GM18909 (cell line): ENCODE results near the gene NCK2.

ENCODE experiments used
- ATAC-seq: cut with Tn5 transposase; IDR thresholded peaks from one replicate; pipeline ENCODE4 v1.9.1; 2021; ENCODE audit warnings: mild to moderate bottlenecking; ENCODE audit not compliant: unreplicated experiment, poor library complexity

NCK2 gene

GRCh38 chr2:105907184-105907583 lies 162.5 kb downstream of the NCK2 start:
- no peak for ATAC-seq

- no peak for ATAC-seq
These were observed 164.5 kb downstream of the NCK2 start for GRCh38 chr2:105909215-105909614.

- ATAC-seq = no peak
These were observed 166.0 kb downstream of the NCK2 start for GRCh38 chr2:105910497-105911238.

DNA sequence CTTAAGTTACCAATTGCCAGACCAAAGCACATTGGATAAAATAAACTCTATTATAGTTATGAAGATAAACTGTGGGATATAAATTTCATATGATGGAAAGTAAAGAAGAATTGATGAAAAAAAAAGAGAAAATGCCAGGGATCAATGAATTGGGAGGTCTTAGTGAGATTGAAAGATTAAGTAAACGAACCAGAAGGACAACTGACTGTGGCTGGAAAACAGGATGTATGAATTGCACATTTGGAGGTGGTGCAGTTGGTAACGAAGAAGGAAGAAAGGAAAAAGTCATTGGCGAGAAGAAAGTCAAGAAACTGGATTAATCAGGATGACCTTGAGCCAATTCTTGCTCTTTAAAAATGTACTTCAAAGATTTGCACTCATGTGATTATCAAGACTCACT lies 166.7 kb downstream of the NCK2 start:
- ATAC-seq = no peak

DNA sequence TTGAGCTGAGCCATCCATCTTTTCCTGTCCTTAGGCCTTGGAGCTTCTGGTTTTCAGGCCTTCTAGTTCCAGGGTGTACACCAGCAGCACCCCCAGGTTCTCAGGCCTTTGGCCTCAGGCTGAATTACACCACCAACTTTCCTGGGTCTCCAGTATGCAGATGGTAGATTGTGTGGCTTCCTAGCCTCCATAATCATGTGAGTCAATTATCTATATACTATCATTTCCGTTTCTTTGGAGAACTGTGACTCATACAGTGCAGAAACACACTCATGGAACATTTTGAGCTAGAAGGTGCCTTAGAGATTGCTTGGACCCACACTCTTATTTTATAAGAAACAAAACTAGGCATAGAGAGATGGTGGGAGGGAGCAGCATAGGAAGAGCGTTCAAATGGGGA lies 167.4 kb downstream of the NCK2 start:
- ATAC-seq = no peak

DNA sequence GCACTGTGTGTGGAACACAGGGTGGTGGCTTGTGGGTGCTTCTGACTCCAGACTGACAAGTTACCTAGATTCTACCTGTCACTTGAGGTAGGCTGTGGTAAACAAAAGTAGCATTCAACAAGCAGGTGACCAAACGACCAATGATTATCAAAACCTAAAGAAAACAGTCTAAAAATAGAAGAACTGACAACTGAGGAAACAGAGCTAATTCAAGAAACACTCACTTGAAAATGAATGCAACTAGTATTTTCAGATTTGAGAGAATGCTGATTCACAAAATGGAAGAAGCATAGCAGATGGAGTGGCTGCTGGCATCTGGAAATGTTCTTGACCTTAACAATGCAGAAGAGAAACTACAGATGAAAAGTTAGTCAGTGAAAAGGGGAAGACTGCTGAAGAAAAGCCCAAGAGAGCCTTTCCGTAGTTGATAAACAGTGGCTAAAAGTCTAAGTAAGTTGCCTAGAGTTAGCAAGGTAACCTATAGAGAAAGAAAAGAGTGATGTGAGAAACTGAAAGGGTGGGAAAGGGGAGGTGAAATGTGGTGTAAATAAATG lies 170.4 kb downstream of the NCK2 start:
- ATAC-seq = peak; percentile 76

GRCh38 chr2:105917226-105917625 lies 172.5 kb downstream of the NCK2 start:
- no peak for ATAC-seq

DNA sequence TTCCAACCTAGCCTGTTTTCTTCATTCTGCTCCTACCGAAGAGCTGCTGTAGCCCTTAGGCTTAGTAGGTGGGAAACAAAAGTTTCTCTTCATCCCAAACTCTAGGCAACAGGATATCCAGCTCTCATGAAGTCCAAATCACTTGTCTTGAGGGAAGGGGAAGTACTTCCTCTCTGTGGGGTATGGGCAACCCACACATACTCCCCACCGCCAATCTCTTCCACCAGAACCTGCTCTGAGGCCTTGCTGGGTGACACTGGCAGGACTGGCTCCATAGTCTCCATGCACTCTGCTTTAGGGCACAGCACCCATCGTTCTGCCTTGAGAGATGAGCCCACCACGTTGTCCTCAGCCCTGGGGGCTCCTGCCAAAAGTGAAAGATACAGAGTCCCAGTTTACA lies 173.0 kb downstream of the NCK2 start:
- no peak for ATAC-seq

- no peak for ATAC-seq
These were observed 174.6 kb downstream of the NCK2 start for GRCh38 chr2:105919191-105919811.

- ATAC-seq = no peak
These were observed 175.1 kb downstream of the NCK2 start for GRCh38 chr2:105919826-105920225.

DNA sequence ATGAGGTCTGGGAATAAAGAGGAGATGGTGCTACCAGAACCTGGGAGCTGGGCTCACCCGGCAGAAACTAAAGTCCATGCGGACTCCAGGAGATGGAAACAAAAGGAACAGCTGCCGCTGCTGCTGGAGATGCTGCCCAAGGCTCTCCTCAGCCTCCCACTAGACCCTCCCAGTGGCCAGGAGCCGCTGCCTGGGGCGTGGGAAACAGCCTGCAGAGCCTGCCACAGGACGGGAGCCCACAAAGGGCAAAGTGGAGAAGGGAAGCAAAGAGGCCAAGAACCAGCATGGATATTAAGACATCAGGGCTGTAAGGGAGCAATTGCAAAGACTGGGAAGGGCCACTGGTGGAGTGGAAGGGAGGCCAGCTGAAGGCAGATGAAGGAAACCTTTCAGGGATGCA lies 179.6 kb downstream of the NCK2 start:
- ATAC-seq = no peak

DNA sequence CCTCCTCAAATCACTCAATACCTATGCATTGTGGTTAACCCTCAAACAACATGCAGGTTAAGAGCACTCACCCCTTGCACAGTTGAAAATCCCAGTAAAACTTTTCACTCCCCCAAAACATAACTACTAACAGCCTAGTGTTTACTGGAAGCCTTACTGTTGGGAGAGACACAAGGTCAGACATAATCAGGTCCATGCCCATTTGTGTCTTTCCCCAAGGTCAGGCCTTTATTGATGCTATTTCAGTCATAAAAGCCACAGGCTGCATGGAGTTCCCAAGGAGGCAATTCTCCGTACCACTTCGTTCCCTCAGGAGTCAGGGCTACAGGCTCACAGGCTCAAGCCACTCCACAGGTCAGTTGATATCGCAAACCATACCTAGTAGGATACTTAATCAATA lies 180.2 kb downstream of the NCK2 start:
- ATAC-seq = no peak

GRCh38 chr2:105925390-105925789 lies 180.7 kb downstream of the NCK2 start:
- ATAC-seq = no peak

GRCh38 chr2:105926960-105927678 lies 182.4 kb downstream of the NCK2 start:
- no peak for ATAC-seq

DNA sequence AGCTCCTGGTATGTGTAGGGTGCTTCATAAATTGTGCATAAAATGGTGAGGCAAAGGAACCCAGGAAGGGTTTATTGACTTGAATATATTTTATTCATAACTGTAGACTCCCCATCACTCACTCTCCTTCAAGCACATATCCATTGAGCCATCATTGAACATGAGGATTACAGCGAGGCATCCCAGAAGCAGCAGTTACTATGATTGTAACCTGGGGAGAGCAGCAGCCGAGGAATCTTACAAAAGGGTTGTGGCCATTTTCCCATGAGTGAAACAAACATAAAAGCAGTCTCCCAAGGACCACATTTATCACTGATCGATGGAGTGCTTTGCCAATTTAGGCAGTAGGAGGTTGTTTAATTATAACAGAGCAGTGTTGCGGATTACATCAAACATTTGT lies 183.4 kb downstream of the NCK2 start:
- ATAC-seq = no peak

DNA sequence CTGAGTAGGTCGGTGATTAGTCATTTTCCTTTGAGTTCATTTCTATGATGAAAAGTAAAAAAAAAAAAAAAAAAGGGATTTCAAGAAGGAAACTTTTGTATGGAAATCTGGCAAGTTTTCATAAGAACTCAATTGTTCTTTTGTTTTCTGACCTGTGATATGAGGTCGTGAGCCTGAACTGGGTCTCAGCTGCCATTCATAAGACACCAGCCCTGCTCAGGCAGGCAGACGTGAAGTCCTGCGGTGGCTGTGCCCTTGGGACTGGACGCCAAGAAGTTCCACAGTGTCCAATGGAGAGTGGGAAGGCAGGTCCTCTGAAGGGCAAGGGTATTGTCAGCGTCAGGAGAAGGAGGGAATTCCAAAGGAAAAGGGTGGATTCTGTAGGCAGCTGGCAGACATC lies 183.9 kb downstream of the NCK2 start:
- no peak for ATAC-seq

DNA sequence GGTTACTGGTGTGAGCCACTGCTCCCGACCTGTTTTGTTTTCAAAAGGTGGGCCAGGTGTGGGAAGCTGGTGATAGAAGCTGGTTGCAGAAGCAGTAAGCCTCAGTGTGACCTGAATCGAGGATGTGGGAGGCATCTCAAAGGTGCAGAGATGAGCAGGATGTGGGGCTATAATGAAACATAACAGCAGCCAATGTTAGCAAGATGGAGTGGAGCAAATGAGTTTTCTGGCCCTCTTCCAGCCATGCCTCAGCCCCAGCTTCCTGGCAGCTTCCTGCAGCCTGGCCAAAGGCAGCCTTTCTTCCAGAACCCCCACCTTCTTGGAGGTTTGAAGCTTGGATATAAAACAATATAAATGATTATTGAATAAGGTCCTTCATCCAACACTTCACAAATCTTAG lies 184.8 kb downstream of the NCK2 start:
- no peak for ATAC-seq

DNA sequence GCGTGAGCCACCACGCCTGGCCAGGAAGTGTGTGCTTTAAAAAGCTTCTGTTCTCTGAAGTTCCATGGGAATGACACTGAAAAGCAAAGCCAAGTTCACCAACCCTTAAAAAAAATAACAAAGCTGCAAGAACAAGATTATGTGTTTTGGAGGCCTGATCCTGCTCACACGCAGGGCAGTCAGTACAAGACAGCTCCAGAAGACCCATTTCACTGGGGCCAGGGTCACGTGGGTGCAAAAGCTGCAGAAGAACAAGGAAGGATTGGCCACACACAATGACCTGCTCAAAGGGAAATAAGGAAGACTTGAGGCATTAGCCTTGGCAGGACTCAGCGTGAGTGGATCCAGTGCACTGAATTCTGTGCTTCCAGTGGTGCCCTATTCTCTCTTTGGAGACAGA lies 187.9 kb downstream of the NCK2 start:
- ATAC-seq = no peak

GRCh38 chr2:105933906-105934305 lies 189.2 kb downstream of the NCK2 start:
- no peak for ATAC-seq

GRCh38 chr2:105934467-105934866 lies 189.8 kb downstream of the NCK2 start:
- ATAC-seq = no peak

DNA sequence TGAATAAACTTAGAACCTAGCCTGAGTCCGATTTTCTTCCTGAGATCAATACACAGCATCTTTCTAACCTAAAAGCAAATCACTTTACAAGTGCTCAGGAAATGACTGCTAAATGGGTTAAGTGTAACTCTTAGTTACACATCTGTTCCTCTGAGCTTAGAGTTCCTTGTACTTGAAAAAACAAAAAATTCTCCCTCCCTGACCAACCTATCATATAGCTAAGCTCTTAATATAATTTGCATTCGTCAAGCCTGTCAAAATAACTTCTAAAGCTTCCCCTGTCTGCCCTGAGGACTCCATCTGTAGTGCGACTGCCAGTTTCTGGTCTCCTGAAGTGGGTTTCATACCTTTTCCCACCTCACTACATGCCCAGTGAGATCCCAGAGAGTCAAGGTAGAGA lies 190.4 kb downstream of the NCK2 start:
- ATAC-seq = no peak
